ENCODE results near the gene ZNF687.
"Not testable (repeated sequence)": the region's sequence is repeated elsewhere in the genome, so short reads cannot be mapped to it uniquely, and the experiment has no call there.

Gene ZNF687

GRCh38 chr1:151281969-151282882 is at the start of gene ZNF687:
ZNF687 (plus strand) TSS chr1:151282299; CDS start chr1:151286292, 3,993 bp downstream.
- DNase-seq = peak; percentile 100

GRCh38 chr1:151235235-151235634 is 46.9 kb upstream of the ZNF687 start:
- DNase-seq = no peak

- no peak for DNase-seq
These were observed 44.2 kb upstream of the ZNF687 start for GRCh38 chr1:151237678-151238466.

GRCh38 chr1:151238467-151238739 is 43.7 kb upstream of the ZNF687 start:
- no peak for DNase-seq

GRCh38 chr1:151242442-151242841 is 39.7 kb upstream of the ZNF687 start:
- no peak for DNase-seq

GRCh38 chr1:151243683-151244216 is 38.3 kb upstream of the ZNF687 start:
- no peak for DNase-seq

- DNase-seq = no peak
These were observed 35.3 kb upstream of the ZNF687 start for GRCh38 chr1:151246786-151247185.

- DNase-seq = peak; percentile 66
These were observed 30.2 kb upstream of the ZNF687 start for GRCh38 chr1:151251656-151252470.

- DNase-seq = peak; percentile 93
These were observed 27.6 kb upstream of the ZNF687 start, which contains the start of gene PSMD4 for GRCh38 chr1:151254217-151255213. PSMD4 (plus strand) TSS chr1:151254734; CDS start chr1:151254783, 49 bp downstream.

- no peak for DNase-seq
These were observed 26.7 kb upstream of the ZNF687 start for GRCh38 chr1:151255381-151255780.

GRCh38 chr1:151259351-151259750 is 22.7 kb upstream of the ZNF687 start:
- no peak for DNase-seq

GRCh38 chr1:151265446-151266236 is 16.5 kb upstream of the ZNF687 start:
- no peak for DNase-seq

GRCh38 chr1:151266315-151266714 is 15.8 kb upstream of the ZNF687 start:
- DNase-seq = no peak

GRCh38 chr1:151266821-151267220 is 15.3 kb upstream of the ZNF687 start:
- no peak for DNase-seq

- DNase-seq = no peak
These were observed 14.3 kb upstream of the ZNF687 start for GRCh38 chr1:151267760-151268159.

GRCh38 chr1:151273924-151274466 is 8.1 kb upstream of the ZNF687 start:
- no peak for DNase-seq

GRCh38 chr1:151275341-151275740 is 6.8 kb upstream of the ZNF687 start:
- not testable (repeated sequence) for DNase-seq

GRCh38 chr1:151277249-151277648 is 4.8 kb upstream of the ZNF687 start:
- no peak for DNase-seq

- peak; percentile 94 for DNase-seq
These were observed 702 bp upstream of the ZNF687 start for GRCh38 chr1:151281225-151281968.

Data from COR-L47 (cell line).